Activated CD8-positive, alpha-beta memory T cell treated with anti-CD3 and anti-CD28 coated beads for 1 hour (primary cell): ENCODE results near the gene SIRPG.
"Not testable (repeated sequence)": the region's sequence is repeated elsewhere in the genome, so short reads cannot be mapped to it uniquely, and the experiment has no call there.

ENCODE experiments used
- DNase-seq, 2 donors: peaks; one replicate each; pipeline ENCODE4 v3.0.0-alpha.2; 2020; ENCODE audit warnings: low read depth in 1 of 2; ENCODE audit errors: extremely low read depth in 1 of 2

SIRPG gene

GRCh38 chr20:1637226-1637625 lies 20.4 kb downstream of the SIRPG start:
- DNase-seq: no peak

GRCh38 chr20:1636621-1637020 lies 21.0 kb downstream of the SIRPG start:
- no peak for DNase-seq

- DNase-seq: no peak
These were observed 22.1 kb downstream of the SIRPG start for GRCh38 chr20:1635291-1635979.

GRCh38 chr20:1633535-1633934 lies 24.0 kb downstream of the SIRPG start:
- DNase-seq: no peak

- no peak for DNase-seq
These were observed 25.4 kb downstream of the SIRPG start for GRCh38 chr20:1632178-1632577.

- no peak for DNase-seq
These were observed 26.0 kb downstream of the SIRPG start for GRCh38 chr20:1631309-1632151.

- DNase-seq: no peak
These were observed 27.4 kb downstream of the SIRPG start for GRCh38 chr20:1630186-1630585.

- DNase-seq: no peak
These were observed 28.3 kb downstream of the SIRPG start for GRCh38 chr20:1629321-1629720.

- no peak for DNase-seq
These were observed 29.0 kb downstream of the SIRPG start for GRCh38 chr20:1628621-1629020.

- no peak for DNase-seq
These were observed 30.4 kb downstream of the SIRPG start for GRCh38 chr20:1627200-1627550.

- no peak for DNase-seq
These were observed 30.9 kb downstream of the SIRPG start for GRCh38 chr20:1626528-1627199.

GRCh38 chr20:1625083-1625690 lies 32.4 kb downstream of the SIRPG start:
- no peak for DNase-seq

GRCh38 chr20:1623501-1624205 lies 33.9 kb downstream of the SIRPG start:
- DNase-seq: no peak

- no peak for DNase-seq
These were observed 35.1 kb downstream of the SIRPG start for GRCh38 chr20:1622450-1622849.

GRCh38 chr20:1621316-1621715 lies 36.3 kb downstream of the SIRPG start:
- DNase-seq: no peak

- no peak for DNase-seq
These were observed 37.6 kb downstream of the SIRPG start, which contains the start of gene SIRPB1 for GRCh38 chr20:1619861-1620444. SIRPB1 (minus strand) TSS chr20:1620009; CDS start chr20:1619944, 65 bp downstream.

- DNase-seq: no peak
These were observed 38.5 kb downstream of the SIRPG start for GRCh38 chr20:1618954-1619540.

GRCh38 chr20:1618479-1618878 lies 39.1 kb downstream of the SIRPG start:
- no peak for DNase-seq

- DNase-seq: no peak
These were observed 40.6 kb downstream of the SIRPG start for GRCh38 chr20:1616858-1617434.

GRCh38 chr20:1610404-1610803 lies 47.2 kb downstream of the SIRPG start:
- not testable (repeated sequence) for DNase-seq
